D341Med (cell line): ENCODE data around the gene LY6G6D.

ENCODE experiments used
- DNase-seq: peaks from one replicate; pipeline ENCODE4 v3.0.0; 2012; ENCODE audit warnings: low spot score

Gene LY6G6D

GRCh38 chr6:31736021-31736767 is 21.0 kb downstream of the LY6G6D start, which contains the start of gene CLIC1:
CLIC1 (minus strand) TSS chr6:31736530; CDS start chr6:31736300, 230 bp downstream.
- no peak for DNase-seq

DNA sequence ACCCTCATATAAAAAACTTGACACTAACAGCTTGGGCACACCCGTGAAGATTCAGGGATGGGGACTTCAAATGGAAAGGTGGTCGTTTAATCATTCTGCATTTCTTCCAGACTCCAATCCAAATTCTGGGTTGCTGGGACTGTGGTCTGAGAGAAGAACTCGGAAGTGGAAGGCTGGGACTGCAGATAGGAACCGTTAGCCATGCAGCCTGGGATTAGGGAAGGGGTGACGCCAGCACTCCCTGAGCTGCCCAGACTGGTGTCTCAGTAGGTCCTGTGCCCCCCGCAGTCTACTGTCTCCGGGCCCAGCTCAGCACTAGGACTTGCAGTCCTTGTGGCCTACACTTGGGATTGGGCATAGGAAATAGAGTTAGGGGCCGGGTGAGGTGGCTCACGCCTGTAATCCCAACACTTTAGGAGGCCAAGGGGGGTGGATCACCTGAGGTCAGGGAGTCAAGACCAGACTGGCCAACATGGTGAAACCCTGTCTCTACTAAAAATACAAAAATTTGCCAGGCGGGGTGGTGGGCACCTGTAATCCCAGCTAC is 21.7 kb downstream of the LY6G6D start:
- no peak for DNase-seq

DNA sequence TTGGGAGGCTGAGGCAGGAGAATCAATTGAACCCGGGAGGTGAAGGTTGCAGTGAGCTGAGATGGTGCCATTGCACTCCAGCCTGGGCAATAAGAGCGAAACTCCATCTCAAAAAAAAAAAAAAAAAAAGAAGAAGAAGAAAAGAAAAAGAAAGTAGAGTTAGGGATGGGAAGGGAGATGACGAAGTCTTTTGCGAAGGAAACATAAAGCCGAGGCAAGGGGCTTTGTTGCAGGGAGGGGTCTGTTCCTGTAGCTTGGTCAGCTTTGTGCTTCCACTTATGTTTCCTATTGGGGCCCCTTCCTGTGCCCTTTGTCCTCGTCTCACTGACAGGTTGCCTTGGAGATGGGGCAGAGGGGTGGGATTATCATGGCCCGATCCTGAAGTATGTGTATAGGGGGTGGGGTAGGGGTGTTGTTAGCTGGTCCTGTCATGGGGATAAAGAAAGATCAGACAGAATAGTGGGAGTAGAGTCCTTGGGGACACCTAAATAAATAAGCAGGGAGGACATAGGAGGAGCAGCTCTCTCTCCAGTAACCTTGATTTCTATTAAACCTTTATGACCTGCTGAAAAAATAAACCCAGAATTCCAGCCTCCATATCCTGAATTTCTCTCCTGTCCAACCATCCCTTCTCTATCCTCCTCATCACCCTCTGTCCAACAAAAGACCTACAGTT is 22.3 kb downstream of the LY6G6D start:
- DNase-seq: no peak

DNA sequence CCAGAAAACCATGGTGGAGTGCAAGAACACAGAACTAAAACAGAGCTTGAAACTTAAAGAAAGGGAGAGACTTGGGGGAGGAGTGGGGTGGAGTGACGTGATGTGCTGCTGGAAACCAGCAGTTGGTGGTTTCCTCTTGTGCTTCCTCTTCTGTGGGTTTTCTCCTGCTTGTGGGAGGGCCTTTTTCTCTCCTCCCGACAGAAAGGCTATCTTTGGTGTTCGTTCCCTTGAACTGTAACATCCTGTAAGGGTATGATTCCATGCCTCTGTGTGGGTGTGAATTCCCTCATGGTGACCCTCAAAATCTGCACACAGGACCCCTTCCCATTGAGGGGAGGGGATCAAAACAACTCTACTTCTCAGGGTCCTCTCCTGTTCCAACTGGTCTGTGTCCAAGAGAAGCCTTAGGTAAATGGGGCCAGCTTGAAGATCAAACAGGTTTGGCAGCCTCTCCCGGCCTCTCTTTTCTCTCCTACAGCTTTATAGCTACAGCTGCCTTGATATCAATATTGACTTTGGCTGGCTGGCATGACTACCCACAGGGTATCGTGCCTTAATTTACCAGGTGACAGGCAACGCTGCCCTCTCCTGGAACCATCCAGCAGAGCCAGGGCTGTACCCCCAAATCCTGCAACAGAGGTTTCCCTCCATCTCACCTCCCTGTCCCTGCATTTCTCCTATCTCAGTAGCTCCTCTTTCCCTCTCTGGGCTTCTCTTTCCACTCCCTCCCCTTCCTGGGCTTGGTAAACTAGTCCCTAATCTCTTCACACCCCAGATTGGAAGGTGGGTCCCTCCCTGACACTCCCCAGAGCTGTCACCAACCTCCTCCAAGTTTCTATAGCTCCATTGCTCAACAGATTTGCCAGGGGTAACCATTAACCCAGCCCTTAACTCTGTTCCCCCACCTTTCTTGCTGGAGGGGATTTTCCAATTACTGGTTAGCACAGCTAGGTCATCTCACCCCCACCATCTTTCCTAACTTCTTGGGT is 23.1 kb downstream of the LY6G6D start:
- no peak for DNase-seq

- peak; percentile 94 for DNase-seq
These were observed 24.7 kb downstream of the LY6G6D start, which contains the start of gene MSH5 for GRCh38 chr6:31739639-31740396. MSH5 (plus strand) TSS chr6:31740005; CDS start chr6:31740467, 462 bp downstream.

GRCh38 chr6:31740397-31741223 is 25.5 kb downstream of the LY6G6D start:
- no peak for DNase-seq

- no peak for DNase-seq
These were observed 26.7 kb downstream of the LY6G6D start for GRCh38 chr6:31741815-31742214.

- DNase-seq: no peak
These were observed 27.7 kb downstream of the LY6G6D start for GRCh38 chr6:31742894-31743293.

DNA sequence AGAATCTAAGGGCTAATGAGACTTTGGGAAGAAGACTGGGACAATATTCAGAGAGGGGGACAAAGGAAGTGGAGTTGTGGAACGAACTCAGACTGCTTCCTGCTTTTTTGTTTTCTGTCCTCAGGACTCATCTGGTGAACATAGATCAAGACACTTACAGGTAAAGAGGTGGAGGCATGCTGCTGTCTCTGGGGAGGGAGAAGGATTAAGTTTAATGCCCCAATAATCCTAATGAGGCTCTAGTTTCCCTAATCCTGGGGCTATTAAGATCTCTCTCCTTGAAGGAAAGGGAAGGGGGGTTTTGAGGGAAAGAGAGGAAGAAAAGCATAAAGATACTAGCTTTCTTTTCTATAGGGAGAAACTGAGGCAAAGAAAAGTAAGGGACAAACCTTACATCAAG is 29.3 kb downstream of the LY6G6D start:
- peak; percentile 60 for DNase-seq

DNA sequence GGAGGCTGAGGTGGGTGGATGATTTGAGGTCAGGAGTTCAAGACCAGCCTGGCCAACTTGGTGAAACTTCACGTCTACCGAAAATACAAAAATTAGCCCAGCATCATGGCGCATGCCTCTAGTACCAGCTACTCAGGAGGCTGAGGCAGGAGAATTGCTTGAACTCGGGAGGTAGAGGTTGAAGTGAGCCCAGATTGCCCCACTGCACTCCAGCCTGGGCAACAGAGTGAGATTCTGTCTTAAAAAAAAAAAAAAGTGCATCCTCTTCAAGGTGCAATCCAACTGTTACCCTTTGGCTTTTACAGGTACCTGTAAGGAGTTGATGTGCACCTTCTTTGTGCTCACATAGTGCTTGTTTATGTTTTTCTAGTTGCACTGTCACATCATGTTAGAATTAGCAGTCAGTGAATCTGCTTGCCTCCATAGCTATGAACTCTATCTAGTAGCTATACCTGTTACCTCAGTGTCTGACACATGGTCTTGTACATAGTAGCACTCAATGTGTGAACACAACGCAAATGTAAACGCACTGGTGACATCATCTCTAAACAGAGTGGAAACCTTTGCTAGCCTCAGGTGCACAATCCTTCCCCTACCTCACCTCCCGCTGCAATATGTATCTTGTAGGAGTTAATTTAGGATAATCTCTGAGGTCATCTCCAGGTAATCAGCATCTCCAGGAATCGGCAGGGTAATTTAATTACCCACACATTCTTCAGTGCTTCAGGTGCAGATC is 34.3 kb downstream of the LY6G6D start:
- DNase-seq: no peak

GRCh38 chr6:31750411-31751022 is 35.4 kb downstream of the LY6G6D start:
- DNase-seq: no peak

- DNase-seq: no peak
These were observed 37.7 kb downstream of the LY6G6D start for GRCh38 chr6:31752739-31753319.

DNA sequence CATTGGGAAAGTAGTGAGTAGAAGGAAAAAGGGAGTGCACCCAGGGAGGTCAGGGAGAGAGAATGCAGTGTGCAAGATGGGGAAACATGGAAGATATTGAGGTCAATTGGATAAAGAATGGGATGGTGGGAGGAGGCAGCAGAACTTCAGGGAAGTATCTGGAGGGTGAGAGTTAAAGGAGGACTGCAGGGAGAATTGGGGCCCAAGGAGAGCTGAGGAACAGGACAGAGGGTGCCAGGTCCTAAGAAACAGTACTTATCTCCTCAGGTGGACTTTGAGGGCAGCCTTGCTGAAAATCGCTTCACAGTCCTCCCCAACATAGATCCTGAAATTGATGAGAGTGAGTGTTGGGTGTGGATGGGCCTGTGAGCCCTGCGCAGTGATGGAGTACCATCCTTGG is 43.1 kb downstream of the LY6G6D start:
- DNase-seq: no peak

- DNase-seq: no peak
These were observed 45.6 kb downstream of the LY6G6D start for GRCh38 chr6:31760790-31761189.

DNA sequence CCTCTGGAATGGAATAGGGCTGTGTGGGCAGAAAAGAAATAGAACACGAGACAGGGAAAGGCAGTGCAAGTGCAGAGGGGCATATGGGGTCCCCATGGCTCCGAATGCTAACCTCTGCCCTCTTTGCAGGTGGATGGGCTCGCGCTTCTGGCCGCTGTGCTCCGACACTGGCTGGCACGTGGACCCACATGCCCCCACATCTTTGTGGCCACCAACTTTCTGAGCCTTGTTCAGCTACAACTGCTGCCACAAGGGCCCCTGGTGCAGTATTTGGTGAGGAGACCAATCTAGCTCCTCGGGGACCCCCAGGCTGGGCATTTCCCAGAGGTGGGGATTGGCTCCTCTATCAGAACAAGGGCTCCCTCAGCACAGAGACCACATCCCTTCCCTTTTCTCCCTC is 46.2 kb downstream of the LY6G6D start:
- no peak for DNase-seq

DNA sequence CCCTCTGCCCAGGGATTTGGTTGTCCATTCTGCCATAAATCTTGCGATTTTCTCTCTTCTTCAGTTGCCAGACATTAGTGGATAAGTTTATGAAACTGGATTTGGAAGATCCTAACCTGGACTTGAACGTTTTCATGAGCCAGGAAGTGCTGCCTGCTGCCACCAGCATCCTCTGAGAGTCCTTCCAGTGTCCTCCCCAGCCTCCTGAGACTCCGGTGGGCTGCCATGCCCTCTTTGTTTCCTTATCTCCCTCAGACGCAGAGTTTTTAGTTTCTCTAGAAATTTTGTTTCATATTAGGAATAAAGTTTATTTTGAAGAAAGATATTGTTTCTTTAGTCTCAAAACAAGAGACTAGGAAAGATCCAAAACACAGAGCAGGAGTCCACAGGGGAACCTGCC is 47.2 kb downstream of the LY6G6D start, which contains the start of gene SAPCD1:
SAPCD1 (plus strand) TSS at position 301 of the 400 bp plus-strand sequence. CDS start 399 bp downstream, outside the sequence.
- no peak for DNase-seq

DNA sequence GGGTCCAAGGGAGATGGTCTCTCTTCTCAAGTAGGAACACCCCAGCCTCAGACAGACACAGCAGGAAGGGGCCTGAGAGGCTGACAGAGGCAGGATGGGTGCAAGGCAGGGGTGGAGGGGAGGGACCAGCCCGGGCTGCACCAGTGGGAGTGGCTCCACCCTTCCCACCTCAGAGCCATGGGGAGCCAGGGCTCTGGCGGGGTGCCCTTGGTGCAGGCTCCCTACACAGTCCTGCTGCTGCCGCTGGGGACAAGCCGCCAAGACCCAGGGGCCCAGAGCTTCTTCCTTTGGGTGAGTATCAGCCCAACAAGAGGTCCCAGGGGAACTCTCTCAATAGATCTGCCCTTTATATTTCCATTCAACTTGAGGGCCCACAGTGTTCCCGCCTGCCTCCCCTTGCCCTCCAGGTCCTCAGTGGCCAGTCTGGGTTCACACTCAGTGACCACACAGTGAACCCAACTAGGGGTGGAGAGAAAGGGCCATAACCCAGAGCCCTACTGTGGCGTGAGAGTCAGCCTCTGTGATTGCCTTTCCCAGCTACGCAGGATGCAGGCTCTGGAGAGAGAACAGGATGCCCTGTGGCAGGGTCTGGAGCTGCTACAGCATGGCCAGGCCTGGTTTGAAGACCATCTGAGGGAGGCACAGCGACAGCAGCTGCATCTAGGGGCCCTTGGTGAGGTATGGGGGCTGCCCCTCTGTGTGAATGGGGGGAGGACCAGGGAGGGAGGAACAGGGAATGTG is 47.9 kb downstream of the LY6G6D start:
- no peak for DNase-seq

DNA sequence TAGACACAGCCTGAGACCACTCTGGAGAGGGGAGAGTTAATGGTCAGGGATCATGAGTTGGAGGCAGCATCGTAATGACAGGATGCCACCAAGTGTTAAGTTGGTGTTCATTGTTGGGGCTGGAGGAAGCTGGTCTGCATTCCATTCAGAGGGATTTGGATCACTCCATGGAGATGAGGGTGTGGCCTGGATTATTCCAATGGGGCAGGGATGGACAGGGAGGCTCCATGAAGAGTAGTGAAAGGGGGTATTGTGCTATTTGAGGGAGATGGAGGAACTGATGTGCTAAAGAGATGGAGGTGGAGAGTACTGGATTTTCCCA is 48.4 kb downstream of the LY6G6D start:
- no peak for DNase-seq
